ENCODE measurements around the gene SPAG5. TPM values are rescaled to one million over a fixed set of nuclear protein-coding genes. Genes with fewer than 3 reads are reported as not detected.

The SPAG5 gene
- total and polyA plus RNA-seq, 4 donors, result 10.6 to 41.8 (median 12.8) TPM

GRCh38 chr17:28567604-28568003 is 31.2 kb downstream of the SPAG5 start:
- Histone ChIP-seq H3K4me3 (ENCODE audit: low read depth in 1 of 3, low read length in 3 of 3) (no peak overlapping the region), H3K9ac (ENCODE audit: low read depth in 1 of 2, low read length in 2 of 2) (no peak overlapping the region), H3K4me1 (ENCODE audit: control insufficient read depth in 4 of 4, insufficient read depth in 4 of 4, low read length in 3 of 4) (peaks cover 7 to 22% (median 15%) of the 10 kb centered on the region in 4 donors), H3K27ac (ENCODE audit: low read depth in 1 of 2, low read length in 2 of 2) (no peak overlapping the region), H3K9me3 (ENCODE audit: control insufficient read depth in 4 of 4, low read length in 3 of 4) (no peaks in the 10 kb centered on the region), H3K27me3 (ENCODE audit: control insufficient read depth in 4 of 4, insufficient read depth in 4 of 4, low read length in 3 of 4) (no peaks in the 10 kb centered on the region), H3K36me3 (ENCODE audit: control insufficient read depth in 4 of 4, insufficient read depth in 3 of 4, low read depth in 1 of 4, low read length in 3 of 4) (peaks cover 2 to 13% (median 7%) of the 10 kb centered on the region in 4 donors)
- no peak for TF ChIP-seq NR2F2 (IDR thresholded peaks at IDR 0.05)
- no peak for TF ChIP-seq TAF1 (conservative IDR thresholded peaks at IDR 0.05)
- no peak for TF ChIP-seq HNF4A (conservative IDR thresholded peaks at IDR 0.05)
- no peak for TF ChIP-seq ZBTB33 (IDR thresholded peaks at IDR 0.05)
- TF ChIP-seq FOXA2 (IDR thresholded peaks at IDR 0.05), result no peak
- no peak for TF ChIP-seq JUND (IDR thresholded peaks at IDR 0.05)
- no peak for TF ChIP-seq ATF3 (IDR thresholded peaks at IDR 0.05)
- no peak for TF ChIP-seq RAD21 (IDR thresholded peaks at IDR 0.05)
- no peak for TF ChIP-seq SP1 (IDR thresholded peaks at IDR 0.05)
- no peak for TF ChIP-seq FOXA1 (IDR thresholded peaks at IDR 0.05)
- no peak for TF ChIP-seq CTCF (IDR thresholded peaks at IDR 0.05; ENCODE audit: low read depth, low read length, missing input control)
- no peak for TF ChIP-seq EGR1 (IDR thresholded peaks at IDR 0.05; ENCODE audit: low read depth in 2 of 2)
- WGBS, result 85% methylated on average over 3 of the region's 3 CpGs
- no peak for DNase-seq (ENCODE audit: low spot score)

- H3K9ac ChIP-seq (ENCODE audit: low read depth in 1 of 2, low read length in 2 of 2), result no peak overlapping the region
- no peak overlapping the region for H3K4me3 ChIP-seq (ENCODE audit: low read depth in 1 of 3, low read length in 3 of 3)
- no peaks in the 10 kb centered on the region for H3K9me3 ChIP-seq (ENCODE audit: control insufficient read depth in 4 of 4, low read length in 3 of 4)
- no peak for DNase-seq (ENCODE audit: low spot score)
- 91% methylated on average over 3 of the region's 3 CpGs for WGBS
- H3K27me3 ChIP-seq (ENCODE audit: control insufficient read depth in 4 of 4, insufficient read depth in 4 of 4, low read length in 3 of 4), result no peaks in the 10 kb centered on the region
- H3K36me3 ChIP-seq (ENCODE audit: control insufficient read depth in 4 of 4, insufficient read depth in 3 of 4, low read depth in 1 of 4, low read length in 3 of 4), result peaks cover 4 to 28% (median 20%) of the 10 kb centered on the region in 4 donors
- no peak overlapping the region for H3K27ac ChIP-seq (ENCODE audit: low read depth in 1 of 2, low read length in 2 of 2)
- H3K4me1 ChIP-seq (ENCODE audit: control insufficient read depth in 4 of 4, insufficient read depth in 4 of 4, low read length in 3 of 4), result no peaks in the 10 kb centered on the region
- TF ChIP-seq GABPA (IDR thresholded peaks at IDR 0.05 in 1 of 2, conservative IDR thresholded peaks at IDR 0.05 in 1 of 2) (no peak), HNF4G (IDR thresholded peaks at IDR 0.05) (no peak), ATF3 (IDR thresholded peaks at IDR 0.05) (no peak), NR2F2 (IDR thresholded peaks at IDR 0.05) (no peak), HNF4A (conservative IDR thresholded peaks at IDR 0.05) (no peak), YY1 (IDR thresholded peaks at IDR 0.05) (no peak), SP1 (IDR thresholded peaks at IDR 0.05) (no peak)
Observed at GRCh38 chr17:28563475-28563874, 35.4 kb downstream of the SPAG5 start.

GRCh38 chr17:28555022-28555421 is 43.8 kb downstream of the SPAG5 start:
- H3K36me3 ChIP-seq (ENCODE audit: control insufficient read depth in 4 of 4, insufficient read depth in 3 of 4, low read depth in 1 of 4, low read length in 3 of 4), result peaks cover 6 to 48% (median 36%) of the 10 kb centered on the region in 4 donors
- H3K27me3 ChIP-seq (ENCODE audit: control insufficient read depth in 4 of 4, insufficient read depth in 4 of 4, low read length in 3 of 4), result no peaks in the 10 kb centered on the region
- no peak for DNase-seq (ENCODE audit: low spot score)
- no peak overlapping the region for H3K9ac ChIP-seq (ENCODE audit: low read depth in 1 of 2, low read length in 2 of 2)
- H3K4me3 ChIP-seq (ENCODE audit: low read depth in 1 of 3, low read length in 3 of 3), result no peak overlapping the region
- peaks cover 4 to 25% (median 20%) of the 10 kb centered on the region in 4 donors for H3K4me1 ChIP-seq (ENCODE audit: control insufficient read depth in 4 of 4, insufficient read depth in 4 of 4, low read length in 3 of 4)
- TF ChIP-seq FOXA1 (IDR thresholded peaks at IDR 0.05) (no peak), ZBTB33 (IDR thresholded peaks at IDR 0.05) (no peak), HNF4G (IDR thresholded peaks at IDR 0.05) (no peak), CTCF (IDR thresholded peaks at IDR 0.05; ENCODE audit: low read depth, low read length, missing input control) (no peak), JUND (IDR thresholded peaks at IDR 0.05) (no peak)
- H3K27ac ChIP-seq (ENCODE audit: low read depth in 1 of 2, low read length in 2 of 2), result no peak overlapping the region
- 97% methylated on average over 3 of the region's 3 CpGs for WGBS
- no peaks in the 10 kb centered on the region for H3K9me3 ChIP-seq (ENCODE audit: control insufficient read depth in 4 of 4, low read length in 3 of 4)

All from liver (tissue), 9 donors.